H9 (cell line): ENCODE results near the gene GPAT2. TPM values are rescaled to one million over a fixed set of nuclear protein-coding genes. Genes with fewer than 3 reads are reported as not detected.
"Not testable (repeated sequence)": the region's sequence is repeated elsewhere in the genome, so short reads cannot be mapped to it uniquely, and the experiment has no call there.

Experiments used
- DNase-seq: peaks from one replicate; pipeline ENCODE4 v3.0.0-alpha.2; 2017
- H2AFZ ChIP-seq: one replicate; pipeline ENCODE4 v1.6.1; 2013; ENCODE audit warnings: mild to moderate bottlenecking, low read length, control low read depth, moderate library complexity
- H2AK5ac ChIP-seq: 2 replicates; pipeline ENCODE4 v1.6.1; 2013; ENCODE audit warnings: low read length, control low read depth, mixed read lengths; ENCODE audit not compliant: insufficient read length
- H2BK120ac ChIP-seq: one replicate; pipeline ENCODE4 v1.6.1; 2013; ENCODE audit warnings: low read depth, mild to moderate bottlenecking, low read length, control low read depth, inconsistent platforms; ENCODE audit not compliant: poor library complexity, severe bottlenecking
- H2BK12ac ChIP-seq: 2 replicates; pipeline ENCODE4 v1.6.1; 2013; ENCODE audit warnings: low read length, control low read depth, mixed read lengths, low read depth; ENCODE audit not compliant: insufficient read length
- H2BK15ac ChIP-seq: 2 replicates; pipeline ENCODE4 v1.6.1; 2013; ENCODE audit warnings: low read depth, low read length, control low read depth
- H2BK20ac ChIP-seq: one replicate; pipeline ENCODE4 v1.6.1; 2013; ENCODE audit warnings: low read depth, mild to moderate bottlenecking, low read length, control low read depth, inconsistent platforms; ENCODE audit not compliant: poor library complexity, severe bottlenecking
- H2BK5ac ChIP-seq: 2 replicates; pipeline ENCODE4 v1.6.1; 2013; ENCODE audit warnings: low read length, control low read depth, mixed read lengths; ENCODE audit not compliant: insufficient read length
- H3K14ac ChIP-seq: 2 replicates; pipeline ENCODE4 v1.6.1; 2013; ENCODE audit warnings: low read length, control low read depth; ENCODE audit not compliant: insufficient read depth
- H3K18ac ChIP-seq: 2 replicates; pipeline ENCODE4 v1.6.1; 2013; ENCODE audit warnings: low read depth, mild to moderate bottlenecking, mixed read lengths, low read length, control low read depth; ENCODE audit not compliant: insufficient read length
- H3K23ac ChIP-seq: 2 replicates; pipeline ENCODE4 v1.6.1; 2013; ENCODE audit warnings: low read length, control low read depth, mixed read lengths, low read depth; ENCODE audit not compliant: insufficient read length
- H3K23me2 ChIP-seq: 2 replicates; pipeline ENCODE4 v1.6.1; 2013; ENCODE audit warnings: low read depth, mild to moderate bottlenecking, mixed read lengths, low read length, control low read depth; ENCODE audit not compliant: insufficient read length, poor library complexity, severe bottlenecking
- H3K27ac ChIP-seq: 2 replicates; pipeline ENCODE4 v1.5.1; 2013; ENCODE audit warnings: low read length, control low read depth, mixed read lengths, low read depth; ENCODE audit not compliant: insufficient read length
- H3K27me3 ChIP-seq: 2 replicates; pipeline ENCODE4 v1.6.1; 2013; ENCODE audit warnings: low read length, control low read depth, inconsistent platforms; ENCODE audit not compliant: insufficient read depth
- H3K4ac ChIP-seq: 2 replicates; pipeline ENCODE4 v1.6.1; 2013; ENCODE audit warnings: low read depth, mild to moderate bottlenecking, control low read depth, inconsistent platforms, low read length, moderate library complexity
- H3K4me1 ChIP-seq: 2 replicates; pipeline ENCODE4 v1.6.1; 2013; ENCODE audit warnings: low read length, control low read depth, inconsistent platforms; ENCODE audit not compliant: insufficient read depth
- H3K4me2 ChIP-seq: 2 replicates; pipeline ENCODE4 v1.6.1; 2013; ENCODE audit warnings: low read length, control low read depth, mixed read lengths; ENCODE audit not compliant: insufficient read length, insufficient read depth
- H3K56ac ChIP-seq: 2 replicates; pipeline ENCODE4 v1.6.1; 2013; ENCODE audit warnings: low read depth, mild to moderate bottlenecking, mixed read lengths, low read length, control low read depth; ENCODE audit not compliant: insufficient read length
- H3K79me1 ChIP-seq: 2 replicates; pipeline ENCODE4 v1.6.1; 2013; ENCODE audit warnings: low read depth, mild to moderate bottlenecking, moderate library complexity, low read length, control low read depth, inconsistent platforms; ENCODE audit not compliant: insufficient read depth, poor library complexity, severe bottlenecking
- H3K79me2 ChIP-seq: 2 replicates; pipeline ENCODE4 v1.6.1; 2013; ENCODE audit warnings: low read length, control low read depth, inconsistent platforms; ENCODE audit not compliant: insufficient read depth
- H3K9ac ChIP-seq: 2 replicates; pipeline ENCODE4 v1.6.1; 2013; ENCODE audit warnings: low read length, control low read depth, mixed read lengths; ENCODE audit not compliant: insufficient read length; ENCODE audit errors: extremely low read depth
- H3K9me3 ChIP-seq: one replicate; pipeline ENCODE4 v1.6.1; 2013; ENCODE audit warnings: low read depth, low read length, inconsistent platforms; ENCODE audit not compliant: control insufficient read depth
- H3T11ph ChIP-seq: one replicate; pipeline ENCODE4 v1.6.1; 2013; ENCODE audit warnings: mild to moderate bottlenecking, low read length, control low read depth, inconsistent platforms
- H4K20me1 ChIP-seq: one replicate; pipeline ENCODE4 v1.6.1; 2013; ENCODE audit not compliant: control insufficient read depth, insufficient read length, insufficient read depth
- H4K5ac ChIP-seq: 2 replicates; pipeline ENCODE4 v1.6.1; 2013; ENCODE audit warnings: low read depth, mild to moderate bottlenecking, mixed read lengths, low read length, control low read depth; ENCODE audit not compliant: insufficient read length
- H4K8ac ChIP-seq: replicated peaks from 2 replicates; pipeline ENCODE4 v1.6.1; 2013; ENCODE audit warnings: low read length, control low read depth, mixed read lengths, low read depth; ENCODE audit not compliant: insufficient read length
- H4K91ac ChIP-seq: 2 replicates; pipeline ENCODE4 v1.6.1; 2013; ENCODE audit warnings: low read depth, mild to moderate bottlenecking, moderate library complexity, mixed read lengths, low read length, control low read depth; ENCODE audit not compliant: insufficient read length
- H3K27ac Mint-ChIP-seq, 3 experiments: 2 replicates in 2 of 3; 3 replicates in 1 of 3; pipeline ENCODE4 v1.8.0; 2020 to 2021; ENCODE audit warnings: mixed read lengths in 3 of 3, mild to moderate bottlenecking in 1 of 3, moderate library complexity in 1 of 3
- H3K27me3 Mint-ChIP-seq: 2 replicates; pipeline ENCODE4 v1.8.0; 2021; ENCODE audit warnings: low read depth, mild to moderate bottlenecking, moderate library complexity, mixed read lengths
- H3K36me3 Mint-ChIP-seq, 3 experiments: 2 replicates in 2 of 3; 3 replicates in 1 of 3; pipeline ENCODE4 v1.8.0; 2020 to 2021; ENCODE audit warnings: low read depth in 3 of 3, mixed read lengths in 3 of 3; ENCODE audit not compliant: insufficient read depth in 1 of 3
- H3K4me1 Mint-ChIP-seq, 2 experiments: 2 replicates each; pipeline ENCODE4 v1.8.0; 2020; ENCODE audit warnings: mixed read lengths in 2 of 2
- H3K4me3 Mint-ChIP-seq, 2 experiments: 2 replicates in 1 of 2; 3 replicates in 1 of 2; pipeline ENCODE4 v1.8.0; 2020 to 2021; ENCODE audit warnings: mild to moderate bottlenecking in 2 of 2, mixed read lengths in 2 of 2, moderate library complexity in 1 of 2
- H3K9me3 Mint-ChIP-seq, 2 experiments: 2 replicates in 1 of 2; 3 replicates in 1 of 2; pipeline ENCODE4 v1.8.0; 2020; ENCODE audit warnings: mild to moderate bottlenecking in 2 of 2, mixed read lengths in 2 of 2, moderate library complexity in 1 of 2
- WGBS: extraction: QIAGEN DNeasy Blood & Tissue Kit; methylation state at CpG from one replicate; pipeline ENCODE4 v1.1.7; 2013; ENCODE audit warnings: missing lambda C conversion rate, low lambda C conversion rate, mixed read lengths; ENCODE audit not compliant: insufficient read length; ENCODE audit errors: extremely low coverage; 5-methylcytosine and 5-hydroxymethylcytosine counted together
- total RNA-seq: library from RNA; stranded (reverse); gene quantifications from 2 replicates; pipeline ENCODE4 v1.2.1, GENCODE V29; 2021

Gene GPAT2
- total RNA-seq, 1 experiment from 2014 or later, result 0.17 TPM

GRCh38 chr2:96071087-96071976 is 36.6 kb upstream of the GPAT2 start:
- H3K36me3 Mint-ChIP-seq, H3K27ac ChIP-seq, H3K4ac ChIP-seq, H3K27me3 Mint-ChIP-seq, H3K18ac ChIP-seq, H3K14ac ChIP-seq, H2BK15ac ChIP-seq, H3T11ph ChIP-seq, H2BK5ac ChIP-seq, H3K56ac ChIP-seq, H3K79me2 ChIP-seq, H3K9ac ChIP-seq, H3K4me1 ChIP-seq, H3K23me2 ChIP-seq, H3K23ac ChIP-seq, H2AFZ ChIP-seq, H3K4me2 ChIP-seq, H4K5ac ChIP-seq, H4K91ac ChIP-seq, H3K4me3 Mint-ChIP-seq, H2BK120ac ChIP-seq, H3K9me3 Mint-ChIP-seq, H3K9me3 ChIP-seq, H2AK5ac ChIP-seq, H3K27me3 ChIP-seq, DNase-seq, H2BK12ac ChIP-seq, H4K8ac ChIP-seq, H2BK20ac ChIP-seq, H3K79me1 ChIP-seq, H4K20me1 ChIP-seq: not testable (repeated sequence)
- H3K4me1 Mint-ChIP-seq, result peaks cover 3 to 12% of the 10 kb centered on the region in 2 experiments
- no CpG with 5 or more reads among the region's 16 CpGs for WGBS
- peak overlapping the region in 2 of 3 experiments; percentile 44 to 62; a peak in 4 of 7 replicates for H3K27ac Mint-ChIP-seq

GRCh38 chr2:96070351-96070750 is 35.6 kb upstream of the GPAT2 start:
- H3K56ac ChIP-seq, H4K8ac ChIP-seq, H2BK120ac ChIP-seq, H4K20me1 ChIP-seq, H3K79me2 ChIP-seq, H3K23ac ChIP-seq, H3K4me2 ChIP-seq, H2AFZ ChIP-seq, H3K23me2 ChIP-seq, H4K91ac ChIP-seq, H3T11ph ChIP-seq, H3K9ac ChIP-seq, H3K27me3 ChIP-seq, H3K14ac ChIP-seq, H2BK5ac ChIP-seq, DNase-seq, H3K27me3 Mint-ChIP-seq, H2AK5ac ChIP-seq, H3K9me3 ChIP-seq, H3K4me1 ChIP-seq, H2BK12ac ChIP-seq, H3K4ac ChIP-seq, H3K18ac ChIP-seq, H3K79me1 ChIP-seq, H3K4me3 Mint-ChIP-seq, H3K9me3 Mint-ChIP-seq, H3K27ac Mint-ChIP-seq, H3K27ac ChIP-seq, H4K5ac ChIP-seq, H2BK15ac ChIP-seq, H2BK20ac ChIP-seq, H3K36me3 Mint-ChIP-seq: not testable (repeated sequence)
- no CpG with 5 or more reads among the region's 5 CpGs for WGBS
- peaks cover 3 to 12% of the 10 kb centered on the region in 2 experiments for H3K4me1 Mint-ChIP-seq
